ENCODE results near the gene ATXN10.
"Not testable (repeated sequence)": the region's sequence is repeated elsewhere in the genome, so short reads cannot be mapped to it uniquely, and the experiment has no call there.

Gene ATXN10

GRCh38 chr22:45678961-45679912 is 7.6 kb downstream of the ATXN10 start:
- Histone ChIP-seq H3K4me1 (peaks cover 9% of the 10 kb centered on the region), H3K4me3 (no peak overlapping the region)
- no peak for DNase-seq (ENCODE audit: low spot score in 2 of 2)

GRCh38 chr22:45680932-45681700 is 9.5 kb downstream of the ATXN10 start:
- Histone ChIP-seq H3K36me3 (replicated peaks) (no peaks in the 10 kb centered on the region), H3K27me3 (ENCODE audit: low read depth) (no peaks in the 10 kb centered on the region), H3K4me3 (no peak overlapping the region), H3K9me3 (no peaks in the 10 kb centered on the region), H3K4me1 (peaks cover 28% of the 10 kb centered on the region)
- in situ Hi-C loops (cut with MboI; ENCODE audit: low sequenced_read_pairs): no loop called here
- no peak for DNase-seq (ENCODE audit: low spot score in 2 of 2)

More at GRCh38 chr22:45678961-45679912, 7.6 kb downstream of the ATXN10 start:
- Histone ChIP-seq H3K9me3 (no peaks in the 10 kb centered on the region), H3K27me3 (ENCODE audit: low read depth) (no peaks in the 10 kb centered on the region), H3K36me3 (replicated peaks) (peaks cover 5% of the 10 kb centered on the region; the same call in 1 of the 2 replicates)
- in situ Hi-C loops (cut with MboI; ENCODE audit: low sequenced_read_pairs): no loop called here

- H3K4me3 ChIP-seq: no peak overlapping the region
- H3K36me3 ChIP-seq (replicated peaks): no peaks in the 10 kb centered on the region
- in situ Hi-C loops (cut with MboI; ENCODE audit: low sequenced_read_pairs): no loop called here
- peaks cover 29% of the 10 kb centered on the region for H3K4me1 ChIP-seq
- no peak for DNase-seq (ENCODE audit: low spot score in 2 of 2)
- no peaks in the 10 kb centered on the region for H3K9me3 ChIP-seq
- H3K27me3 ChIP-seq (ENCODE audit: low read depth): no peaks in the 10 kb centered on the region
Observed at GRCh38 chr22:45682064-45682463, 10.4 kb downstream of the ATXN10 start.

- in situ Hi-C loops (cut with MboI; ENCODE audit: low sequenced_read_pairs); H3K4me3 ChIP-seq; H3K27me3 ChIP-seq (ENCODE audit: low read depth); DNase-seq (ENCODE audit: low spot score in 2 of 2); H3K9me3 ChIP-seq; H3K36me3 ChIP-seq (replicated peaks): not testable (repeated sequence)
- H3K4me1 ChIP-seq: peaks cover 29% of the 10 kb centered on the region
Observed at GRCh38 chr22:45682773-45683172, 11.1 kb downstream of the ATXN10 start.

- no peaks in the 10 kb centered on the region for H3K36me3 ChIP-seq (replicated peaks)
- H3K27me3 ChIP-seq (ENCODE audit: low read depth): no peaks in the 10 kb centered on the region
- H3K4me1 ChIP-seq: peaks cover 29% of the 10 kb centered on the region
- in situ Hi-C loops (cut with MboI; ENCODE audit: low sequenced_read_pairs): no loop called here
- no peak overlapping the region for H3K4me3 ChIP-seq
- no peaks in the 10 kb centered on the region for H3K9me3 ChIP-seq
- no peak for DNase-seq (ENCODE audit: low spot score in 2 of 2)
Observed at GRCh38 chr22:45683248-45683647, 11.6 kb downstream of the ATXN10 start.

- no peaks in the 10 kb centered on the region for H3K36me3 ChIP-seq (replicated peaks)
- H3K27me3 ChIP-seq (ENCODE audit: low read depth): no peaks in the 10 kb centered on the region
- in situ Hi-C loops (cut with MboI; ENCODE audit: low sequenced_read_pairs): no loop called here
- no peak overlapping the region for H3K4me3 ChIP-seq
- H3K9me3 ChIP-seq: no peaks in the 10 kb centered on the region
- DNase-seq (ENCODE audit: low spot score in 2 of 2): no peak
- H3K4me1 ChIP-seq: peaks cover 27% of the 10 kb centered on the region
Observed at GRCh38 chr22:45683680-45684079, 12.0 kb downstream of the ATXN10 start.

- Histone ChIP-seq H3K27me3 (ENCODE audit: low read depth) (no peaks in the 10 kb centered on the region), H3K36me3 (replicated peaks) (no peaks in the 10 kb centered on the region), H3K4me3 (no peak overlapping the region), H3K4me1 (peaks cover 24% of the 10 kb centered on the region), H3K9me3 (no peaks in the 10 kb centered on the region)
- no peak for DNase-seq (ENCODE audit: low spot score in 2 of 2)
- in situ Hi-C loops (cut with MboI; ENCODE audit: low sequenced_read_pairs): no loop called here
Observed at GRCh38 chr22:45684169-45684568, 12.5 kb downstream of the ATXN10 start.

- in situ Hi-C loops (cut with MboI; ENCODE audit: low sequenced_read_pairs): no loop called here
- peak in 1 of 2 experiments; percentile 62 for DNase-seq (ENCODE audit: low spot score in 2 of 2)
- Histone ChIP-seq H3K4me1 (peaks cover 24% of the 10 kb centered on the region), H3K27me3 (ENCODE audit: low read depth) (no peaks in the 10 kb centered on the region), H3K9me3 (no peaks in the 10 kb centered on the region), H3K36me3 (replicated peaks) (no peaks in the 10 kb centered on the region), H3K4me3 (no peak overlapping the region)
Observed at GRCh38 chr22:45684752-45685574, 13.3 kb downstream of the ATXN10 start.

GRCh38 chr22:45686004-45686403 is 14.4 kb downstream of the ATXN10 start:
- DNase-seq (ENCODE audit: low spot score in 2 of 2): no peak
- in situ Hi-C loops (cut with MboI; ENCODE audit: low sequenced_read_pairs): no loop called here
- Histone ChIP-seq H3K4me1 (peaks cover 25% of the 10 kb centered on the region), H3K36me3 (replicated peaks) (peaks cover 3% of the 10 kb centered on the region; the same call in 1 of the 2 replicates), H3K27me3 (ENCODE audit: low read depth) (no peaks in the 10 kb centered on the region), H3K9me3 (no peaks in the 10 kb centered on the region), H3K4me3 (no peak overlapping the region)

GRCh38 chr22:45686836-45687235 is 15.2 kb downstream of the ATXN10 start:
- H3K9me3 ChIP-seq: no peaks in the 10 kb centered on the region
- peaks cover 3% of the 10 kb centered on the region; the same call in 1 of the 2 replicates for H3K36me3 ChIP-seq (replicated peaks)
- H3K27me3 ChIP-seq (ENCODE audit: low read depth): no peaks in the 10 kb centered on the region
- no peak for DNase-seq (ENCODE audit: low spot score in 2 of 2)
- in situ Hi-C loops (cut with MboI; ENCODE audit: low sequenced_read_pairs): no loop called here
- no peak overlapping the region for H3K4me3 ChIP-seq
- peaks cover 34% of the 10 kb centered on the region for H3K4me1 ChIP-seq

GRCh38 chr22:45688600-45689080 is 17.0 kb downstream of the ATXN10 start:
- H3K27me3 ChIP-seq (ENCODE audit: low read depth): no peaks in the 10 kb centered on the region
- no peak for DNase-seq (ENCODE audit: low spot score in 2 of 2)
- no peaks in the 10 kb centered on the region for H3K9me3 ChIP-seq
- no peak overlapping the region for H3K4me3 ChIP-seq
- H3K36me3 ChIP-seq (replicated peaks): peaks cover 11% of the 10 kb centered on the region
- peaks cover 51% of the 10 kb centered on the region for H3K4me1 ChIP-seq
- in situ Hi-C loops (cut with MboI; ENCODE audit: low sequenced_read_pairs): no loop called here

- no peak overlapping the region for H3K4me3 ChIP-seq
- in situ Hi-C loops (cut with MboI; ENCODE audit: low sequenced_read_pairs): no loop called here
- DNase-seq (ENCODE audit: low spot score in 2 of 2): no peak
- no peaks in the 10 kb centered on the region for H3K9me3 ChIP-seq
- H3K36me3 ChIP-seq (replicated peaks): peaks cover 15% of the 10 kb centered on the region
- H3K27me3 ChIP-seq (ENCODE audit: low read depth): no peaks in the 10 kb centered on the region
- peaks cover 47% of the 10 kb centered on the region for H3K4me1 ChIP-seq
Observed at GRCh38 chr22:45689211-45689610, 17.6 kb downstream of the ATXN10 start.

- no peaks in the 10 kb centered on the region for H3K27me3 ChIP-seq (ENCODE audit: low read depth)
- H3K9me3 ChIP-seq: no peaks in the 10 kb centered on the region
- in situ Hi-C loops (cut with MboI; ENCODE audit: low sequenced_read_pairs): no loop called here
- no peak overlapping the region for H3K4me3 ChIP-seq
- peaks cover 39% of the 10 kb centered on the region for H3K4me1 ChIP-seq
- H3K36me3 ChIP-seq (replicated peaks): peaks cover 15% of the 10 kb centered on the region
- no peak for DNase-seq (ENCODE audit: low spot score in 2 of 2)
Observed at GRCh38 chr22:45690008-45690407, 18.4 kb downstream of the ATXN10 start.
